Ovary (tissue), 3 donors: ENCODE data around the gene HOXD11.

Experiments
- EP300 ChIP-seq: sonication (generic); formaldehyde crosslinking; IDR thresholded peaks from one replicate; pipeline ENCODE4 v1.6.1; 2017; ENCODE audit warnings: antibody characterized with exemption
- POLR2A ChIP-seq: fragments of 450-650 bp; IDR thresholded peaks from one replicate; pipeline ENCODE4 v1.6.1; 2017; ENCODE audit warnings: antibody characterized with exemption, mild to moderate bottlenecking, moderate library complexity
- TF ChIP-seq, protein P1 (sequence below), 3 donors: fragments of 450-650 bp in 2 of 3; fragments of 200-600 bp in 1 of 3; IDR thresholded peaks; one replicate each; pipeline versions ENCODE4 v1.5.1 to v1.8.0; 2016 to 2022; ENCODE audit warnings: antibody characterized with exemption in 3 of 3, mild to moderate bottlenecking in 1 of 3
- donor health status: DM: no; HTN: no; CAD: no.

DNA sequence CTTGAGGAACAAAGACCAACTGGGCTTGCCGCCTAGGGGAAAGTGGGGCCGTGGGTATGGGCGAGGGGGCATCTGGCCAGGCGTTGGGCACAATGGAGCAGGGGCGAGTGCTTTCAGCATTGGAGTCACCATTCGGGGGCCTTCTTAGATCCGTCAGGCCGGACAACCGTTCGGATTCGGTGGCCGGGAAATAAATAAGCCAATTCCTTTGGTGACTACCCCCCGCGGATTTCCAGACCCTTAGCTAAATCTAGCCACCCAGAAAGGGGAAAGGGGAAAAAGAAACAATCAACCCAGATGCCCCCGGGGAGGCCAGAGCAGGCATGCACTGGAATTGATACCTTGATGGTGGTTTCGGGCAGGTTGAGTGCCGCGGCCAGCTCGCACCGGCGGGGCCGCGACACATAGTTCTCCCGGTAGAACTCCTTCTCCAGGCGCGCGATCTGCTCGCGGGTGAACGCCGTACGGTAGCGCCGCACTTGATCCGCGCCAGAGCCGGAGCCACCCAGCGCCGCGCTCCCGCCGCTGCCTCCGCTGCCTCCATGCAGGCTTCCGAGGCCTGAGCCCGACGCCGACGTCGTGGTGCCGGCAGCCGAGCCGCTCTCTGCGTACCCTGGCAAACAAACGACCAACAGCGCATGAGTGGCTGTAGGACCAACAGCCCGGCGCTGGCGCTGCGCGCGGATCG, 25.1 kb upstream of the HOXD11 start:
- TF ChIP-seq, protein P1, sequence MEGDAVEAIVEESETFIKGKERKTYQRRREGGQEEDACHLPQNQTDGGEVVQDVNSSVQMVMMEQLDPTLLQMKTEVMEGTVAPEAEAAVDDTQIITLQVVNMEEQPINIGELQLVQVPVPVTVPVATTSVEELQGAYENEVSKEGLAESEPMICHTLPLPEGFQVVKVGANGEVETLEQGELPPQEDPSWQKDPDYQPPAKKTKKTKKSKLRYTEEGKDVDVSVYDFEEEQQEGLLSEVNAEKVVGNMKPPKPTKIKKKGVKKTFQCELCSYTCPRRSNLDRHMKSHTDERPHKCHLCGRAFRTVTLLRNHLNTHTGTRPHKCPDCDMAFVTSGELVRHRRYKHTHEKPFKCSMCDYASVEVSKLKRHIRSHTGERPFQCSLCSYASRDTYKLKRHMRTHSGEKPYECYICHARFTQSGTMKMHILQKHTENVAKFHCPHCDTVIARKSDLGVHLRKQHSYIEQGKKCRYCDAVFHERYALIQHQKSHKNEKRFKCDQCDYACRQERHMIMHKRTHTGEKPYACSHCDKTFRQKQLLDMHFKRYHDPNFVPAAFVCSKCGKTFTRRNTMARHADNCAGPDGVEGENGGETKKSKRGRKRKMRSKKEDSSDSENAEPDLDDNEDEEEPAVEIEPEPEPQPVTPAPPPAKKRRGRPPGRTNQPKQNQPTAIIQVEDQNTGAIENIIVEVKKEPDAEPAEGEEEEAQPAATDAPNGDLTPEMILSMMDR (IDR thresholded peaks at IDR 0.05) = no peak
- no peak for TF ChIP-seq POLR2A
- TF ChIP-seq EP300 = no peak
